IMR-90 (cell line): ENCODE measurements around the gene FGF21. TPM values are rescaled to one million over a fixed set of nuclear protein-coding genes. Genes with fewer than 3 reads are reported as not detected.

Experiments used
- ATAC-seq: fragments of 200-7000 bp; cut with Tn5 transposase; 2 replicates; pipeline ENCODE4 v1.9.1; 2020; ENCODE audit warnings: low read depth, mild to moderate bottlenecking, moderate library complexity
- BruUV-seq: library from RNA; stranded (reverse); fragments of 400-500 nt; replicated peaks from 2 replicates; lab custom pipeline; 2021; lab: Mats Ljungman, UMichigan
- CTCF ChIA-PET: fragments of 300-600 bp; formaldehyde crosslinking; extraction: SDS; loops from one replicate; lab custom pipeline; 2021; ENCODE audit warnings: antibody characterized with exemption; lab: Yijun Ruan, JAX
- POLR2A ChIA-PET: fragments of 300-600 bp; sonication (Branson Sonifier 250); formaldehyde crosslinking; loops from one replicate; lab custom pipeline; 2022; ENCODE audit warnings: antibody characterized with exemption; ENCODE audit not compliant: unreplicated experiment; lab: Charles Lee
- DNase-seq: peaks from one replicate; pipeline ENCODE4 v3.0.0; 2013
- H2AFZ ChIP-seq: replicated peaks from 2 replicates; pipeline ENCODE3; 2013; ENCODE audit warnings: low read length, mild to moderate bottlenecking; ENCODE audit not compliant: poor library complexity
- H2AK5ac ChIP-seq: 2 replicates; pipeline ENCODE4 v1.6.1; 2013; ENCODE audit warnings: low read depth, low read length, inconsistent platforms
- H2AK9ac ChIP-seq: replicated peaks from 2 replicates; pipeline ENCODE3; 2013; ENCODE audit warnings: mild to moderate bottlenecking, low read depth, low read length, moderate library complexity; ENCODE audit not compliant: poor library complexity
- H2BK120ac ChIP-seq: 2 replicates; pipeline ENCODE4 v1.6.1; 2013; ENCODE audit warnings: low read depth, low read length, inconsistent platforms
- H2BK15ac ChIP-seq: 3 replicates; pipeline ENCODE4 v1.6.1; 2013; ENCODE audit warnings: low read depth, low read length, inconsistent platforms
- H2BK20ac ChIP-seq: 2 replicates; pipeline ENCODE4 v1.6.1; 2013; ENCODE audit warnings: low read depth, mild to moderate bottlenecking, inconsistent platforms, low read length, moderate library complexity
- H2BK5ac ChIP-seq: 2 replicates; pipeline ENCODE4 v1.6.1; 2013; ENCODE audit warnings: mild to moderate bottlenecking, low read depth, low read length, inconsistent platforms; ENCODE audit not compliant: poor library complexity, severe bottlenecking
- H3K14ac ChIP-seq: replicated peaks from 2 replicates; pipeline ENCODE4 v1.6.1; 2013; ENCODE audit warnings: low read depth, low read length, inconsistent platforms
- H3K18ac ChIP-seq: 2 replicates; pipeline ENCODE4 v1.6.1; 2013; ENCODE audit warnings: low read depth, low read length, control low read depth
- H3K23ac ChIP-seq: 2 replicates; pipeline ENCODE4 v1.6.1; 2013; ENCODE audit warnings: low read depth, low read length, inconsistent platforms
- H3K27ac ChIP-seq: 2 replicates; pipeline ENCODE4 v1.5.1; 2013; ENCODE audit warnings: mild to moderate bottlenecking, control low read depth, low read length; ENCODE audit not compliant: insufficient read depth
- H3K27me3 ChIP-seq: 2 replicates; pipeline ENCODE4 v1.6.1; 2013; ENCODE audit warnings: low read length; ENCODE audit not compliant: control insufficient read depth, insufficient read depth
- H3K36me3 ChIP-seq: 2 replicates; pipeline ENCODE4 v1.6.1; 2013; ENCODE audit warnings: low read length, mixed read lengths; ENCODE audit not compliant: control insufficient read depth, insufficient read depth
- H3K4ac ChIP-seq: 2 replicates; pipeline ENCODE4 v1.6.1; 2013; ENCODE audit warnings: low read depth, low read length, inconsistent platforms
- H3K4me1 ChIP-seq: 2 replicates; pipeline ENCODE4 v1.6.1; 2013; ENCODE audit warnings: low read length, mixed read lengths; ENCODE audit not compliant: control insufficient read depth, insufficient read depth
- H3K4me2 ChIP-seq: 2 replicates; pipeline ENCODE4 v1.6.1; 2013; ENCODE audit warnings: low read depth, mild to moderate bottlenecking, control low read depth, low read length, moderate library complexity
- H3K4me3 ChIP-seq: 2 replicates; pipeline ENCODE4 v1.5.1; 2013; ENCODE audit warnings: low read depth, mild to moderate bottlenecking, control low read depth, low read length, moderate library complexity; ENCODE audit not compliant: insufficient read depth
- H3K56ac ChIP-seq: 2 replicates; pipeline ENCODE4 v1.6.1; 2013; ENCODE audit warnings: low read length, inconsistent platforms; ENCODE audit not compliant: insufficient read depth; ENCODE audit errors: extremely low read depth
- H3K79me1 ChIP-seq, 2 experiments: 2 replicates each; pipeline ENCODE4 v1.6.1; 2013; ENCODE audit warnings: low read length in 2 of 2, inconsistent platforms in 1 of 2, low read depth in 1 of 2
- H3K9ac ChIP-seq: 2 replicates; pipeline ENCODE4 v1.6.1; 2013; ENCODE audit warnings: low read depth, low read length, control low read depth
- H3K9me1 ChIP-seq: 2 replicates; pipeline ENCODE4 v1.6.1; 2013; ENCODE audit warnings: low read length, inconsistent platforms; ENCODE audit not compliant: insufficient read depth
- H3K9me3 ChIP-seq: 2 replicates; pipeline ENCODE4 v1.6.1; 2013; ENCODE audit warnings: low read length; ENCODE audit not compliant: control insufficient read depth, insufficient read depth
- H4K20me1 ChIP-seq: 2 replicates; pipeline ENCODE4 v1.6.1; 2013; ENCODE audit warnings: low read length, inconsistent platforms; ENCODE audit not compliant: insufficient read depth
- H4K5ac ChIP-seq: 2 replicates; pipeline ENCODE4 v1.6.1; 2013; ENCODE audit warnings: mild to moderate bottlenecking, low read depth, low read length, control low read depth
- H4K8ac ChIP-seq, 2 experiments: 2 replicates each; pipeline ENCODE4 v1.6.1; 2013; ENCODE audit warnings: low read depth in 2 of 2, low read length in 2 of 2, control low read depth in 1 of 2, inconsistent platforms in 1 of 2
- H4K91ac ChIP-seq: 2 replicates; pipeline ENCODE4 v1.6.1; 2013; ENCODE audit warnings: low read depth, low read length, inconsistent platforms; ENCODE audit not compliant: insufficient read depth
- CEBPB ChIP-seq: IDR thresholded peaks from 2 replicates; pipeline ENCODE4 v1.6.1; 2012; ENCODE audit warnings: low read depth, low read length, improper control_type of control experiment
- FOS ChIP-seq: fragments of 150-350 bp; IDR thresholded peaks from 2 replicates; pipeline ENCODE4 v1.6.1; 2016; ENCODE audit warnings: low read depth, low read length
- MAFK ChIP-seq: IDR thresholded peaks from 2 replicates; pipeline ENCODE4 v1.6.1; 2012; ENCODE audit warnings: low read depth, low read length, improper control_type of control experiment
- NFE2L2 ChIP-seq: fragments of 150-350 bp; IDR thresholded peaks from 2 replicates; pipeline ENCODE4 v1.6.1; 2016; ENCODE audit warnings: low read depth, mild to moderate bottlenecking, low read length
- WGBS, 2 experiments: methylation state at CpG; one replicate each; pipeline versions ENCODE4 v1.1.5 to v1.1.7; 2013; ENCODE audit warnings: missing lambda C conversion rate in 2 of 2; ENCODE audit not compliant: insufficient read length in 1 of 2; ENCODE audit errors: extremely low coverage in 2 of 2; 5-methylcytosine and 5-hydroxymethylcytosine counted together
- dilution Hi-C: fragments of 300-500 bp; cut with HindIII; formaldehyde crosslinking; loops from one replicate; pipeline ENCODE4 v1.14.3; 2018; ENCODE audit warnings: low sequenced_read_pairs; ENCODE audit not compliant: unreplicated experiment
- in situ Hi-C: fragments of 300-500 bp; cut with MboI; formaldehyde crosslinking; loops from 3 replicates; pipeline ENCODE4 v1.14.3; 2019; ENCODE audit warnings: low sequenced_read_pairs, inconsistent platforms, mixed read lengths
- intact Hi-C: fragments of 100-400 bp; cut with micrococcal nuclease; formaldehyde crosslinking; loops from 2 replicates; pipeline ENCODE4 v1.10.0; 2022
- polyA plus RNA-seq, 3 experiments: library from polyadenylated mRNA; depleted of rRNA; stranded (reverse); fragments of >200 nt; gene quantifications; 2 replicates each; pipeline ENCODE4 v1.2.3, GENCODE V29; 2012; ENCODE audit warnings: low replicate concordance in 1 of 3
- total RNA-seq: library from RNA; depleted of rRNA; stranded (reverse); fragments of >200 nt; gene quantifications from 2 replicates; pipeline ENCODE4 v1.2.3, GENCODE V29; 2012

The FGF21 gene
- total and polyA plus RNA-seq, 2 of the 4 experiments (the other 2 are of a cell fraction), result not detected

DNA sequence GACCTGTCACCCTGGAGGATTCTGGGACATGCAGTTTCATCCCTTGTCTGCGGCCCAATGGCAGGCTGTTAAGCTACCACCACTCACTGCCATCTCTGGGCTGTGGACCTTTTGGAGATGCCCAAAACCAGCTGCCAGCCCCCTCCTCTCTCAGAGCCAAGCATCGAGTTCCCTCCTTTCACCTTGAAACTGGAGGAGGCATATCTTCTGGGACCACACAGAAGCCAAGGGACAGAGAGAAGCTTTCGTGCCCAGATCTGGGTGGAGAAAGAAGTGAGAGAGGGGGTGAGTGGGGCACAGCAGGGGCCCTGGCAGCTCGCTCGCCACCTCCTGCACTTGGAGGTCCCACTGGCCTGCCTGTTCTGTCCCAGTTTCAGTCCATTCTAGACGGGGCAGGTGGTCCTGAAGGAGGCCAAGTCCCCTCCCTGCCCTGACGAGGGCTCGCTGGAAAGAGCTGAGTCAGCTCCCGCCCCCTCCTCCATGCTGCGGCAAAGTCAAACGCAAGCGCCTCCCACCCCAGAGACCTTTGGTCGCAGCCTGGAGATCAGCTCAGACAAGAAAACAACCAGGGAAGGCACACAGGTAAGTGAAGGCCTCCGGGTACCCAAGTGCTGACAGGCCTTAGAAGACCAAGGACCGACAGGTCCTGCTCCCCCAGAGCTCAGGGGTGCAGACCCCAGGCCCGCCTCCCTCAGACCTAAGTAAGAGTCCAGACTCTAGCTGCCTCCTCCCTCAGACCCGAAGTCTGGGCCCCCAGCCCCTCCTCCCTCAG, 51.7 kb downstream of the FGF21 start:
- H3K36me3 ChIP-seq, result no peaks in the 10 kb centered on the region; the same call in 1 of the 2 replicates
- no peaks in the 10 kb centered on the region for H3K27me3 ChIP-seq
- no peak overlapping the region for H2BK15ac ChIP-seq
- no peak overlapping the region for H2AK5ac ChIP-seq
- ATAC-seq (peak; percentile 54), DNase-seq (peak; percentile 39)
- no peak overlapping the region for H2BK120ac ChIP-seq
- no peak overlapping the region for H4K91ac ChIP-seq
- H4K20me1 ChIP-seq, result peaks cover 6% of the 10 kb centered on the region; the same call in 1 of the 2 replicates
- CTCF ChIA-PET, result no interaction called here
- H3K4me1 ChIP-seq, result peaks cover 5% of the 10 kb centered on the region; the same call in 1 of the 2 replicates
- no peak overlapping the region for H4K8ac ChIP-seq
- POLR2A ChIA-PET, result no interaction called here
- 58% methylated on average over 7 of the region's 17 CpGs; no CpG with 5 or more reads in 1 of the 2 experiments for WGBS, 2 experiments
- H3K9me1 ChIP-seq, result no peaks in the 10 kb centered on the region; the same call in none of the 2 replicates
- intact Hi-C loops, result no loop called here
- H3K4me2 ChIP-seq, result no peak overlapping the region
- H4K5ac ChIP-seq, result no peak overlapping the region
- no peak overlapping the region for H3K27ac ChIP-seq
- no TSS peak for BruUV-seq
- peaks cover 0 to 18% of the 10 kb centered on the region in 2 experiments; a peak in 1 of 4 replicates for H3K79me1 ChIP-seq
- in situ Hi-C loops, result no loop called here
- TF ChIP-seq NFE2L2, result no peak
- TF ChIP-seq FOS, result no peak
- no peak for TF ChIP-seq CEBPB
- peak; percentile 44 for TF ChIP-seq MAFK
- no peak overlapping the region for H3K23ac ChIP-seq
- H2AK9ac ChIP-seq, result no peak overlapping the region
- H2AFZ ChIP-seq, result no peak overlapping the region
- dilution Hi-C loops, result loop anchor here (10.0 kb wide), 1 partner anchor 48 kb away; no protein-coding TSS in a partner anchor
- H3K4ac ChIP-seq, result no peak overlapping the region
- H3K14ac ChIP-seq, result no peak overlapping the region
- H3K9ac ChIP-seq, result no peak overlapping the region
- no peak overlapping the region for H3K4me3 ChIP-seq
- H3K18ac ChIP-seq, result no peak overlapping the region
- no peak overlapping the region for H2BK5ac ChIP-seq
- no peak overlapping the region for H2BK20ac ChIP-seq
- no peaks in the 10 kb centered on the region for H3K9me3 ChIP-seq
- no peak overlapping the region for H3K56ac ChIP-seq
